Uterus (tissue), 4 donors: Measurements from ENCODE around the gene GGCX. TPM values are rescaled to one million over a fixed set of nuclear protein-coding genes. Genes with fewer than 3 reads are reported as not detected.

Experiments used
- DNase-seq, 2 donors: peaks; one replicate each; pipeline ENCODE4 v3.0.0-alpha.2; 2019 to 2020
- H3K27ac ChIP-seq, 2 donors: fragments of 200-600 bp; sonication (generic); 1 replicate in 1 of 2; 2 replicates in 1 of 2; pipeline ENCODE4 v1.5.1; 2016 to 2018
- H3K27me3 ChIP-seq, 2 donors: fragments of 200-600 bp; sonication (generic); one replicate each; pipeline ENCODE4 v1.5.1; 2018 to 2019; ENCODE audit warnings: control low read depth in 1 of 2
- H3K36me3 ChIP-seq, 2 donors: fragments of 200-600 bp; sonication (generic); one replicate each; pipeline ENCODE4 v1.5.1; 2019; ENCODE audit warnings: control low read depth in 1 of 2
- H3K4me1 ChIP-seq, 2 donors: fragments of 200-600 bp; sonication (generic); one replicate each; pipeline ENCODE4 v1.5.1; 2018 to 2019; ENCODE audit warnings: control low read depth in 1 of 2
- H3K4me3 ChIP-seq, 2 donors: fragments of 200-600 bp; sonication (generic); 1 replicate in 1 of 2; 2 replicates in 1 of 2; pipeline ENCODE4 v1.5.1; 2018 to 2019; ENCODE audit warnings: mild to moderate bottlenecking in 1 of 2
- H3K9me3 ChIP-seq, 2 donors: fragments of 200-600 bp; sonication (generic); one replicate each; pipeline ENCODE4 v1.5.1; 2019; ENCODE audit warnings: control low read depth in 1 of 2
- POLR2A ChIP-seq, 2 donors: fragments of 450-650 bp; IDR thresholded peaks; one replicate each; pipeline ENCODE4 v1.6.1; 2016; ENCODE audit warnings: antibody characterized with exemption in 2 of 2, mild to moderate bottlenecking in 1 of 2, moderate library complexity in 1 of 2
- intact Hi-C: fragments of 100-400 bp; cut with DNase I; formaldehyde crosslinking; loops from one replicate; pipeline ENCODE4 v1.15.1; 2023; ENCODE audit warnings: low total_unique reads
- total RNA-seq, 4 donors: library from RNA; depleted of rRNA in 3 of 4; stranded (reverse); fragments of >200 nt in 3 of 4; gene quantifications; one replicate each; pipeline versions ENCODE4 v1.1.0 to v1.2.4, GENCODE V29; 2014 to 2023
- TF ChIP-seq, protein P1 (sequence below), 4 experiments: fragments of 200-600 bp in 2 of 4; fragments of 450-650 bp in 2 of 4; sonication (generic) in 2 of 4; IDR thresholded peaks; one replicate each; pipeline ENCODE4 v1.5.1; 2016 to 2019; ENCODE audit warnings: antibody characterized with exemption in 4 of 4, mild to moderate bottlenecking in 2 of 4, moderate library complexity in 1 of 4
- donor health status: DM: yes; HTN: yes; CAD: no.

GGCX gene
- total RNA-seq, 4 donors from 2014 or later: 14.1 to 54.1 (median 37.9) TPM

DNA sequence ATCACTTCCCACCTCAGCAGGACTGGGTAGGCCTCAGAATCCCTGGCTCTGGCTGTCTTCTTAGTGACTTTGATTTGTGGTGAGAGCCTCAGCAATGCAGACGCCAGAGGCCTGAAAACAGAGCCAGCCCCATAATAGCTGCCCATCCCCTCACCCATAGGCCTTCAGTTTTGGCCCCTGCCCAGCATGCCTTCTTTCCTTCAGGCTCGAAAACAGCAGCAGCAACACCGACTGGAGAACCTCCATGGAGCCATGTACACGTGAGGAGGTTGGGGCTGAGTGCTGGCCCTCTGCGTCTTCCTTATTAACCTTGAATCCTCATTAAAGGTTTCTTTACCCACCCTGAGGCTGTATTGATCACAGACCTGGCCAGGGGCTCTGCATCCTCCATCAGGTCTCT lies 35.9 kb upstream of the GGCX start:
- TF ChIP-seq POLR2A (IDR thresholded peaks at IDR 0.05): no peak
- TF ChIP-seq, protein P1, sequence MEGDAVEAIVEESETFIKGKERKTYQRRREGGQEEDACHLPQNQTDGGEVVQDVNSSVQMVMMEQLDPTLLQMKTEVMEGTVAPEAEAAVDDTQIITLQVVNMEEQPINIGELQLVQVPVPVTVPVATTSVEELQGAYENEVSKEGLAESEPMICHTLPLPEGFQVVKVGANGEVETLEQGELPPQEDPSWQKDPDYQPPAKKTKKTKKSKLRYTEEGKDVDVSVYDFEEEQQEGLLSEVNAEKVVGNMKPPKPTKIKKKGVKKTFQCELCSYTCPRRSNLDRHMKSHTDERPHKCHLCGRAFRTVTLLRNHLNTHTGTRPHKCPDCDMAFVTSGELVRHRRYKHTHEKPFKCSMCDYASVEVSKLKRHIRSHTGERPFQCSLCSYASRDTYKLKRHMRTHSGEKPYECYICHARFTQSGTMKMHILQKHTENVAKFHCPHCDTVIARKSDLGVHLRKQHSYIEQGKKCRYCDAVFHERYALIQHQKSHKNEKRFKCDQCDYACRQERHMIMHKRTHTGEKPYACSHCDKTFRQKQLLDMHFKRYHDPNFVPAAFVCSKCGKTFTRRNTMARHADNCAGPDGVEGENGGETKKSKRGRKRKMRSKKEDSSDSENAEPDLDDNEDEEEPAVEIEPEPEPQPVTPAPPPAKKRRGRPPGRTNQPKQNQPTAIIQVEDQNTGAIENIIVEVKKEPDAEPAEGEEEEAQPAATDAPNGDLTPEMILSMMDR (IDR thresholded peaks at IDR 0.05): no peak
- H3K36me3 ChIP-seq: no peaks in the 10 kb centered on the region
- no peak for DNase-seq
- H3K27ac ChIP-seq: no peak overlapping the region
- H3K27me3 ChIP-seq: no peaks in the 10 kb centered on the region
- H3K4me3 ChIP-seq: no peak overlapping the region
- no peaks in the 10 kb centered on the region for H3K9me3 ChIP-seq
- intact Hi-C loops: no loop called here
- peaks cover 3 to 10% of the 10 kb centered on the region in 2 donors for H3K4me1 ChIP-seq

DNA sequence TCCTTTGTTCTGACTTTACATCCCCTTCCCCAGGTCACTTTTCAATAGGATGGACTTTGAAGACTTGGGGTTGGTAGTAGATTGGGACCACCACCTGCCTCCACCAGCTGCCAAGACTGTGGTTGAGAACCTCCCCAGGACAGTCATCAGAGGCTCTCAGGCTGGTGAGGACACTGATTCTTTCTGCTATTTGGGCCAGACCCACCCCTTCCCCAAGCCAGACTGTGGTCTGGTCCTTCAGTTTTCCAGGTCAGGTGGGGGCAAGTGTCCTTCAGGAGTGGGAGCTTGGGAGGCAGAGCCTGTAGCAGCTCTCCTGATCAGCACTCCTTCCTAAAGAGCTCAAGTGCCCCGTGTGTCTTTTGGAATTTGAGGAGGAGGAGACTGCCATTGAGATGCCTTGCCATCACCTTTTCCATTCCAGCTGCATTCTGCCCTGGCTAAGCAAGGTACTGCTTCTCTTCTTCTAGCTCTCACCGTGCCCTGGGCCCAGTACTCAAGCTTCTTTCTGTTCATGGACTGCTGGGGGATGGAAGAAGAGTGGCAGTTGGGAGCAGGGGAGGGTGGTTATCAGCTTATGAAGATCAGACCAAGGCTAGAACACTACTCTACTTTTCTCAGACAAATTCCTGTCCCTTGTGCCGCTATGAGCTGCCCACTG lies 35.3 kb upstream of the GGCX start:
- Histone ChIP-seq H3K36me3 (no peaks in the 10 kb centered on the region), H3K4me1 (peaks cover 3 to 12% of the 10 kb centered on the region in 2 donors)

DNA sequence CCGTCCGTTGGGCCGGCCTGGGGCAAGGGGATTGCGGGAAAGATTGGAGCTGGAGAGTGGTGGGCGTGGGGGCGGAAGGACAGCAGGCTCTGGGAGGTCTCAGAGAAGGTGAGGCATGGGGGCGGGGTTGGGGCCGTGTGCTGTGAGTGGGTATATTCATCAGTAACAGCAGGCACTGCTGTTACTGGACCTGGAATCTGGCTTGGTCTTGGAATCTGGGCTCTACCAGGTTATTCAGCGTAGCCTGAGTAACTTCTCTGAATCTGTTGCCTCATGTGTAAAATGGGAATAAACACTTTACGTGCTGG lies 34.7 kb upstream of the GGCX start:
- no peaks in the 10 kb centered on the region for H3K9me3 ChIP-seq
- DNase-seq: no peak
- TF ChIP-seq, protein P1 (IDR thresholded peaks at IDR 0.05): no peak
- TF ChIP-seq POLR2A (IDR thresholded peaks at IDR 0.05): no peak
- H3K27ac ChIP-seq: peak overlapping the region; percentile 86 to 92
- H3K27me3 ChIP-seq: no peaks in the 10 kb centered on the region
- peak overlapping the region; percentile 58 to 90 for H3K4me3 ChIP-seq
- H3K4me1 ChIP-seq: peaks cover 3 to 14% of the 10 kb centered on the region in 2 donors
- intact Hi-C loops: no loop called here
- H3K36me3 ChIP-seq: no peaks in the 10 kb centered on the region

More for the DNA sequence above, 35.3 kb upstream of the GGCX start:
- Histone ChIP-seq H3K4me3 (peak overlapping the region; percentile 58 to 90), H3K27me3 (no peaks in the 10 kb centered on the region), H3K9me3 (no peaks in the 10 kb centered on the region), H3K27ac (peak overlapping the region; percentile 86 to 92)
- intact Hi-C loops: no loop called here
- TF ChIP-seq, protein P1 (IDR thresholded peaks at IDR 0.05): no peak
- TF ChIP-seq POLR2A (IDR thresholded peaks at IDR 0.05): no peak
- no peak for DNase-seq

DNA sequence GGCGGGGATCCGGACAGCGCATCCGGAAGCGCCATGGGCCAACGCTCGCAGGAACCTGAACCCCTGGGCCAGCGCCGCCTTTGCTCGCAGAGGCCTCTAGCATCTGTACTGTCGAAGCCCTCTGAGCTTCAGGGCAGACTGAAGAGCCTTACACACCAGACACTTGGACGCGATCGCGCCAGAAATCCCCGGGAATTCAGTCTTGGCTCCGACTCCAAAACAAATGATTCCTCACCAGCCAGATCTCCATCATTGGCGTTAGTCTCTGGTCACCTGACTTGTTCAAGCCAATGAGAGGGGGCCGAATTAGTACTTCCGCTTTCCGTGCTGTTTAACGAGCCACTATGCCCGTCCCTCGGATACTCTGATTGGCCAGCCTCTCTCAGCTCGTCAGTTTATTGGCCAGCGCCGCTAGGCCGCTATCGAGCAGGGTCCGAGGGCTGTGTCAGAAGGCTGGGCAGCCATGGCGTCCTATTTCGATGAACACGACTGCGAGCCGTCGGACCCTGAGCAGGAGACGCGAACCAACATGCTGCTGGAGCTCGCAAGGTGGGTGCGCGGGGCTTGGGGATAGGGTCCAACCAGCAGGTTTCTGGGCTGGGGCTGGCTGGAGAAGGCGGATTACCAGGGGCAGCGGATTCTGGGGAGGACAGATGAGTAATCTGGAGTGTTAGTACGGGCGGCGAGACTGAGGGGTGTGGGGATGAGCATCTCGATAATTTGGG lies 34.2 kb upstream of the GGCX start, which contains the start of gene RNF181:
TSS of gene RNF181 (plus strand) at position 445 of the 725 bp plus-strand sequence. CDS start at position 464, 19 bp downstream.
- H3K4me1 ChIP-seq: peaks cover 3 to 18% of the 10 kb centered on the region in 2 donors
- intact Hi-C loops: no loop called here

More for the DNA sequence above, 34.2 kb upstream of the GGCX start, which contains the start of gene RNF181:
- peak; percentile 94 to 98 for DNase-seq
- Histone ChIP-seq H3K27me3 (no peaks in the 10 kb centered on the region), H3K27ac (peak within 1 kb of the TSS; percentile 86 to 92), H3K4me3 (peak within 1 kb of the TSS; percentile 58 to 90), H3K9me3 (no peaks in the 10 kb centered on the region), H3K36me3 (no peaks in the 10 kb centered on the region)
- peak; percentile 69 to 86 for TF ChIP-seq POLR2A (IDR thresholded peaks at IDR 0.05)
- TF ChIP-seq, protein P1 (IDR thresholded peaks at IDR 0.05): no peak
